Sigmoid colon (tissue), 4 donors: ENCODE data around the gene RIC1.

Experiments
- EP300 ChIP-seq, 4 donors: sonication (generic); formaldehyde crosslinking; IDR thresholded peaks; one replicate each; pipeline ENCODE4 v1.6.1; 2017; ENCODE audit warnings: antibody characterized with exemption in 4 of 4
- POLR2A ChIP-seq, 2 donors: fragments of 450-650 bp; IDR thresholded peaks; one replicate each; pipeline ENCODE4 v1.6.1; 2016; ENCODE audit warnings: antibody characterized with exemption in 2 of 2, mild to moderate bottlenecking in 2 of 2, moderate library complexity in 2 of 2
- POLR2AphosphoS5 ChIP-seq, 4 donors: sonication (generic); formaldehyde crosslinking; IDR thresholded peaks; one replicate each; pipeline ENCODE4 v1.6.1; 2017; ENCODE audit warnings: antibody characterized with exemption in 4 of 4
- TF ChIP-seq, protein P1 (sequence below), 4 experiments: fragments of 450-650 bp in 3 of 4; fragments of 200-600 bp in 1 of 4; IDR thresholded peaks; one replicate each; pipeline ENCODE4 v1.5.1; 2016 to 2019; ENCODE audit warnings: antibody characterized with exemption in 4 of 4, mild to moderate bottlenecking in 3 of 4, moderate library complexity in 2 of 4

DNA sequence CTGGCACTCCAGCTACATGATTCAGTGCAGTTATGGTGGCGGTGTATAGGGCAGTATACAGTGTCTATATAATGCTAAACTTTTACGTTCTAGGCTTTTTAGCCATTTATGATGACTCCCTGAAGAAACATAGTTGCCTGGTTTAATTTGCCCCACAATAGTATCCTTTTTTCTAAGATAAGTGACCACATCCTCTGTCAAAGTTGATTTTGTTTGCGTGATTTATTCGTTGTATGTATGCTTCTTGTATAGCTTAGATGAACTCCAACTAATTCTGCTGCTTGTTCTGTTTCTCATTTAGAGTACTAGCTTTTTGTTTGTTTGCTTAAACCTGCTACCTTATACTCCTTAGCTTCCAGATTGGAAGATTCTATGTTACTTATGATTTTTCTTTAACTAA lies 120.4 kb downstream of the RIC1 start:
- TF ChIP-seq, protein P1, sequence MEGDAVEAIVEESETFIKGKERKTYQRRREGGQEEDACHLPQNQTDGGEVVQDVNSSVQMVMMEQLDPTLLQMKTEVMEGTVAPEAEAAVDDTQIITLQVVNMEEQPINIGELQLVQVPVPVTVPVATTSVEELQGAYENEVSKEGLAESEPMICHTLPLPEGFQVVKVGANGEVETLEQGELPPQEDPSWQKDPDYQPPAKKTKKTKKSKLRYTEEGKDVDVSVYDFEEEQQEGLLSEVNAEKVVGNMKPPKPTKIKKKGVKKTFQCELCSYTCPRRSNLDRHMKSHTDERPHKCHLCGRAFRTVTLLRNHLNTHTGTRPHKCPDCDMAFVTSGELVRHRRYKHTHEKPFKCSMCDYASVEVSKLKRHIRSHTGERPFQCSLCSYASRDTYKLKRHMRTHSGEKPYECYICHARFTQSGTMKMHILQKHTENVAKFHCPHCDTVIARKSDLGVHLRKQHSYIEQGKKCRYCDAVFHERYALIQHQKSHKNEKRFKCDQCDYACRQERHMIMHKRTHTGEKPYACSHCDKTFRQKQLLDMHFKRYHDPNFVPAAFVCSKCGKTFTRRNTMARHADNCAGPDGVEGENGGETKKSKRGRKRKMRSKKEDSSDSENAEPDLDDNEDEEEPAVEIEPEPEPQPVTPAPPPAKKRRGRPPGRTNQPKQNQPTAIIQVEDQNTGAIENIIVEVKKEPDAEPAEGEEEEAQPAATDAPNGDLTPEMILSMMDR (IDR thresholded peaks at IDR 0.05), result no peak
- TF ChIP-seq POLR2A (IDR thresholded peaks at IDR 0.05) (no peak), EP300 (IDR thresholded peaks at IDR 0.05) (no peak), POLR2AphosphoS5 (IDR thresholded peaks at IDR 0.05) (no peak)
